SIG-M5 treated with dmso at 0.1 percent for 504 hours (cell line): Measurements from ENCODE around the gene SEC24D.

Experiments used
- DNase-seq: peaks from one replicate; lab custom pipeline; 2025; ENCODE audit not compliant: unreplicated experiment; lab: John Stamatoyannopoulos, UW

Gene SEC24D

DNA sequence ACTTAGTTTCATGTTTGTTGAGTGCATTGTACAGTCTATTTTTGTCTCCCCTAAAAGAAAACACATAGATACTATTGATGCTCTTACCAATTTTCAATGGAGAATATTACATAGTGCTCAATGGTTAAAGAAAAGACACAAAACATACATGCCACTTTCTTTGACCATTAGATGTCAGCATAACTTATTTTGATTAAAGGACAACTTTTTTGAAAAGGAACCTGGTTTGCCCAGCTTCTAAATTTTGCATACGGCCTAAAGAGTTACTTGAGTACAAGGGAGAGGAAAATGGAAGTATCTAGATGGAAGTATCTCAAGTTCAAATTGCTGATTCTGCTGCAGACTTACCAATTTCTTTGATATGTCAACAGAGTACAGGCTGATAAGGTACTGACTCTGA, 82.2 kb downstream of the SEC24D start:
- DNase-seq, result no peak

DNA sequence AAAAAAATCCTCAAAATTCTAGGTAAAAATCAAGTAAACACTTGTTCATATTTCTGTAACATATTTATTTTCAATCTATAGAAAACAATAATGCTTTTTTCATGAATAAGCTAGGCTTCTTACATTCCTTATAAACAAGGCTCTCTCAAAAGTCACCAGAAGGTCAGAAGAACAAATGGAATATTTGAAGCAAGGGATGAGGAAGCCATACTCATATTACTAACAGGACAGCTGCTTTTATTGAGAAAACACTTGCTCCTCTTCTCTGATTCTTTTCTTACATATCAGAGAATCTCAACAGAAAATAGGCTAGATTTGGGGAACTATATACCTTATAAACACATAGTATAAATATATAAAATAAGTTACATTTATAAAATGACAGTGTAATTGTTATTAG, 82.8 kb downstream of the SEC24D start:
- DNase-seq, result no peak

- no peak for DNase-seq
These were observed 83.4 kb downstream of the SEC24D start for GRCh38 chr4:118752551-118752950.

DNA sequence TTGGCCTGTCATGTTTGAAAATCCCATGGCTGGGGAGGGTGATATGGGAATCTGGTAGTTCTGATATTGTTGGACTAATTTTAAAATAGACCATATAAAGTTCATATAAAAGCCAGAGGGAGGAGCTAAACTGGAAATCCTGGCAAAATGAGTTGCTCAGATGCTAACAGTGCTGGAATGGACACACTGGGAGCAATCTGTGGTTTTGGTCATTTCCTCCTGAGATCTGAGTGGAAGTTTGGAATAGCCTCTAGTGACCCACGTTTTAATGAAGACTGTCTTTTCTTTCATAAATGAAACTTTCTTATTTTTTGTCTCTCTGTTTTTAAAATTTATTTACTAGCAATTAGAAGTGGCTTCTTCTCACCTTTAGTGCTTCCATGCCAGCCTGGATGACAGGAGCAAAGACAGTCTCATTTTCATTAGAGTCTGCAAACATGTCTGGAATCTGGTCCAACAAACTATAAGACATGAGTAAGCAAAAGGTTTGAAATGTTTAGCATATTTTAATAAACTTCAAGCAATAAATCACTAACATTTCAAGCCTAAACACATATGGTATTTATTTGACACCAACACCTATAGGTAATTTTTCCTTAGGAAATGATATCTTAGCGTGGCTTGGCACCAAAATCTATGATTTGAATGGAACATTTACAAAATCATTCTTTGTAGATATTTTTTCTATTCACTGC, 84.2 kb downstream of the SEC24D start:
- DNase-seq, result no peak

DNA sequence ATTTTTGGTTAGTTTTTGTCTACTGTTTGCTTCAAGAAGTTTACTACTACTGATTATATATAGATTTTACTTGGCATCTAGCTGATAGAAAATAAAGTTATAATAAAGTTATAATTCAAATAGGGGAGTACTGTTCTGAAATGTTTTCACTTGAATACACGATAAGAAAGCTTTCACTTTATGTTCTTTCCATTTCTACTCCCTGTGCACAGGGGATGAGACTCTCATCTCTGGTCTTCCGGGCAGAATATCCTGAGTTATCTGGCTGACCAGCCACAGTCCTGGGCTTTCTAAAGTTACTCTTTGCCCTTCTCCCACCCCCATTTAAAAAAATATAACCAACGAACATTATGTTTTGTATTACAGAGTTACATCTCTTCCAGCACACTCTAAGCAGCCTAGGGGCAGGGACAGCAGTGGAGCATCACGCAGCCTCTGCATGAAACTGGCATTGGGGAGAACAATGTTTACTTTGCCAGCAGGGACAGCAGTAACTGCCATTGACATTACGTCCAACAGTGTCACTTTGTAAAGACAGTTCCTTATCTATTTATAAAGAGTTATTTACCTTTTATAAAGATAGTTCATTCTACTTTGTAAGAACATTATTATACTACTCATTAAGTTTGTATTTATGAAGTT, 86.5 kb downstream of the SEC24D start:
- no peak for DNase-seq

GRCh38 chr4:118746251-118746919, 89.5 kb downstream of the SEC24D start:
- no peak for DNase-seq

- DNase-seq, result no peak
These were observed 90.6 kb downstream of the SEC24D start for GRCh38 chr4:118745357-118745756.

GRCh38 chr4:118743867-118744266, 92.1 kb downstream of the SEC24D start:
- no peak for DNase-seq

DNA sequence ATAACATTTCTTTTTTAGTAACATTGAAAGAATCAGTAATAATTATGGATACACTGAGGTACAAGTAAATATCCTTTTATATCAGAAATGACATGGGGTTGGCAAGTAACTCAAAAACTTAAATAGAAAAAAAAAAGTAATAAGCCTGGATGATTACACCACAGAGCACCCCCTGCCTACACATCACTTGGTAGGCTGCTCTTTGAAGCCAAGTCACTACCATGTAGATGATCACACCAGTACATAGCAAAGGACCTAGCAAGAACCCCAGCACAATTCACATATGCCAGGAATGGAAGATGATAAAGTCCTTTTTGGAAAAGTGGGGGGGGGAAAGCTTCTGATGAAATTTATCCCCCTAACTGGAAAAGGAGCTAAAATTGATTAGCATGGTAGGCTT, 93.9 kb downstream of the SEC24D start:
- DNase-seq, result no peak

- DNase-seq, result no peak
These were observed 94.5 kb downstream of the SEC24D start for GRCh38 chr4:118741301-118741855.

GRCh38 chr4:118740869-118741268, 95.1 kb downstream of the SEC24D start:
- peak; percentile 5 for DNase-seq

- no peak for DNase-seq
These were observed 96.8 kb downstream of the SEC24D start for GRCh38 chr4:118739022-118739713.

DNA sequence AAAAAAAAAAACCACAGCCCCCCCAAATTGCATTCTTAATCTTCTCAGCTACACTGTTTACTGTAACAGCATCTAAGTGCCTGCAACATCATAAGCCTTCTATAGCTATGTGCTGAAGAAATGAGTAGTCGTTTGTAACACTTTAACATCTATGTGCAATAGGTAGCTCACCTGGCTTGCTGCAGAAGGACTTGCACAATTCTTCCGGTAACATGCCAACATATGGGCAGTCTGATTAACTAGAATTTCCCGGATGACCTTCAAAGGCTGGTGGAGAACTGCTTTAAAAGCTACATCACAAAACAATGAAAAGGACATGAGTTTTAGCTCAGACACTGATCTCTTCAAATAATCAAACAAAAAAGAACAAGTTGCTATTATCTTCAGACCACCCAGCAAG, 97.8 kb downstream of the SEC24D start:
- no peak for DNase-seq

DNA sequence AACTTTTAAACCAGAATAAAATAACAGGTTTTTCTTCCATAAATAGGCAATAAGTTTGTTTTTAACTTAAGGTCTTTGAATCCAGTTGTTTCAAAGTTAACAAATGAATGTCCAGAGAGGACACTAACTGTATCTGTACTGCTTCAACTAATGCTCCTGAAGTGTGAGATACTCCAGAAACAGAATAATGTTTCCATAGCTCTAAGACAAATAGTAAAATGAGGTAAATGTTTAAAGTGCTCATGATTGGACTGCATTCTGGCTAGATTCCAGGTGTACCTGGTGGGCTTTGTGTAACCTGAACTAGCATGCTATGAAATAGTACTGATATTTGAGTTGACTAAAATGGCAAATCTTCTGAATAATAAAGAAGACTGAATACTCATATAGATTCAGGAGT, 99.0 kb downstream of the SEC24D start:
- no peak for DNase-seq

DNA sequence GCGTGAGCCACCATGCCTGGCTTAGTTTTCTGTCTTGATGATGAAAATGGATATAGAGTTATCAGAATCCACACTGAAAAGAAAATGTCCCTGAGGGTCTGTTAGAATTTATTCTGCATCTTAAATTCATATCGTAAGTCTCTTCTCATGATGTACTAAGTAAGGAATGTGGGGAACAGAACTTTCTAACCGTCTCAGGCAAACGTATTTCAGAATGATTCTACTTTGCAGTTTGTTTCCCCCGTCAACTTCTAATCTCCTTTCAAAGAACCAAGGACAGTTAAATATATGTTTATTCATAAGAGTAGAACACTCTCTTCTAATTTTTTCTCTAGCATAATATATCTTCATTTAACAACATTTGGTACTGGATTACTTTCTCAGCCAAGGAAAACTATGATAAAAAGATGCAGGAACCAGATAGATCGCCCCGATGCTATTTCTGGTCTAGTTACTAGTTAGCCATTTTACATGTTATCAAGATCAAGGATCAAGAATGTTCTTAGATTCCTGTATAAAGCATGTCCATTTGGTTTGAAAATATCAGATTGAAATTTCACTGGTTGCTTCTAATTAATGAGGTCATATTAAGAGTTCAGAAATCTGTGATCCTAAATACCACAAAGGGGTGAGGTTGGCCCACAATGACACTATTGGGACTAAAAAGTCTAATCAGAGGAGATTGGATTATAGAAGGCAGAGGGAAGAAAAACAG, 101.3 kb downstream of the SEC24D start:
- DNase-seq, result no peak

- DNase-seq, result no peak
These were observed 103.2 kb downstream of the SEC24D start for GRCh38 chr4:118732591-118733330.

- no peak for DNase-seq
These were observed 105.2 kb downstream of the SEC24D start for GRCh38 chr4:118730683-118731082.

GRCh38 chr4:118729287-118730286, 106.3 kb downstream of the SEC24D start:
- no peak for DNase-seq

DNA sequence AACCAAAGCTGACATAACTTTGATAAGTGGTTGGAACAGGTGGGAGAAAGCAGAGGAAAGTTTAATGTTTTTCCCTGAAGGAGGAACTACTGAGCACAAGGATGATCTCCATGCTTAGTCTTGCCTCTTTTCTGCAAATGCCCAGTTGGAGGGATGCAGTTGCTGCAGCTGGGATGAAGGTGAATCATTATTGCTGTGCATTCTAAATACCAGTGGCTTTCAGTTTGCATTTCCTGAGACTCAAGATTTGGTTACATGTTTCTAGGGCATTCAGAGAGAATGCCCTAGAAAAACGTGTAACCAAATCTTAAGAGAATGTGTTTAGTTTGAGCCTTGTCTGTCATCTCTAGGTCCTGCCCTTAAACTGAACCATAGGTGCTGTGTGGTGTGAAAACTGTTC, 108.6 kb downstream of the SEC24D start:
- no peak for DNase-seq
